ENCODE results near the gene CD44.

- TF ChIP-seq CTCF (IDR thresholded peaks at IDR 0.05), result no peak
- no peak for TF ChIP-seq POLR2A (IDR thresholded peaks at IDR 0.05)
These were observed 111.2 kb downstream of the CD44 start for GRCh38 chr11:35250192-35250591.

All from heart left ventricle (tissue), 13 donors.